ENCODE results near the gene FBXL13.
"Not testable (repeated sequence)": the region's sequence is repeated elsewhere in the genome, so short reads cannot be mapped to it uniquely, and the experiment has no call there.

Gene FBXL13

GRCh38 chr7:103078226-103078625 is 3.6 kb upstream of the FBXL13 start:
- not testable (repeated sequence) for DNase-seq

GRCh38 chr7:103077318-103077717 is 2.7 kb upstream of the FBXL13 start:
- no peak for DNase-seq

GRCh38 chr7:103076764-103077163 is 2.2 kb upstream of the FBXL13 start:
- DNase-seq: no peak

GRCh38 chr7:103075337-103075918 is 832 bp upstream of the FBXL13 start:
- peak; percentile 41 for DNase-seq

GRCh38 chr7:103073989-103074518 is 542 bp downstream of the FBXL13 start:
- DNase-seq: no peak

- no peak for DNase-seq
Measured at GRCh38 chr7:103071000-103071399, 3.6 kb downstream of the FBXL13 start.

- DNase-seq: no peak
Measured at GRCh38 chr7:103068414-103069403, 5.9 kb downstream of the FBXL13 start.

- DNase-seq: no peak
Measured at GRCh38 chr7:103065667-103066066, 8.9 kb downstream of the FBXL13 start.

- DNase-seq: no peak
Measured at GRCh38 chr7:103063895-103064294, 10.7 kb downstream of the FBXL13 start.

GRCh38 chr7:103059471-103059870 is 15.1 kb downstream of the FBXL13 start:
- no peak for DNase-seq

- DNase-seq: no peak
Measured at GRCh38 chr7:103058122-103058521, 16.5 kb downstream of the FBXL13 start.

- DNase-seq: not testable (repeated sequence)
Measured at GRCh38 chr7:103056006-103056405, 18.6 kb downstream of the FBXL13 start.

GRCh38 chr7:103051519-103051918 is 23.1 kb downstream of the FBXL13 start:
- no peak for DNase-seq

- DNase-seq: no peak
Measured at GRCh38 chr7:103048833-103049232, 25.8 kb downstream of the FBXL13 start.

GRCh38 chr7:103041815-103042214 is 32.8 kb downstream of the FBXL13 start:
- not testable (repeated sequence) for DNase-seq

GRCh38 chr7:103037823-103038739 is 36.5 kb downstream of the FBXL13 start:
- not testable (repeated sequence) for DNase-seq

- no peak for DNase-seq
Measured at GRCh38 chr7:103037476-103037822, 37.1 kb downstream of the FBXL13 start.

- DNase-seq: not testable (repeated sequence)
Measured at GRCh38 chr7:103034318-103034717, 40.3 kb downstream of the FBXL13 start.

- DNase-seq: no peak
Measured at GRCh38 chr7:103031781-103032180, 42.8 kb downstream of the FBXL13 start.

GRCh38 chr7:103031024-103031423 is 43.6 kb downstream of the FBXL13 start:
- DNase-seq: no peak

- DNase-seq: no peak
Measured at GRCh38 chr7:103025341-103025740, 49.3 kb downstream of the FBXL13 start.

- not testable (repeated sequence) for DNase-seq
Measured at GRCh38 chr7:103023578-103023977, 51.0 kb downstream of the FBXL13 start.

- DNase-seq: not testable (repeated sequence)
Measured at GRCh38 chr7:103021490-103021889, 53.1 kb downstream of the FBXL13 start.

All from NCI-H774 (cell line).